ENCODE data around the gene CACNB3.
"Not testable (repeated sequence)": the region's sequence is repeated elsewhere in the genome, so short reads cannot be mapped to it uniquely, and the experiment has no call there.

The CACNB3 gene

GRCh38 chr12:48819986-48820725, 1.9 kb downstream of the CACNB3 start:
- no peak for DNase-seq

DNA sequence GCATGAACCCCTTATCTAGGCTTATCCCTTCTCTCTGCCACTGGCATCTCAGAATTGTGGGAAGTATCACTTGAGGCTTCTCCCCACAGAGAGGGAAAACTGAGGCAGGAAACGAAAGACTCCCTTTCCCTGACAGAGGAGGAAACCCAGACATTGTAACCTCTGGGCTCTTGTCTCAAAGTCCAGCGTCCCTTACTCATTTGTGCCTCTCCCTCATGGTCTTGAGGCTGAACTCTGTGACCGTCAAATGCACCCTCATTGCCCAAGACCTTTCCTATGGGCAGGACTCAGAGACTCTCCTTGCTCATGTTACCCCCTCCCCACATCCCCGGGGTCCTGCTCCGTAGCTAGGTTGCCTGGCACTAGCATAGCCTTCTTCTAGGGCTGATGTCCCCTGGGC, 3.8 kb downstream of the CACNB3 start:
- DNase-seq: no peak

DNA sequence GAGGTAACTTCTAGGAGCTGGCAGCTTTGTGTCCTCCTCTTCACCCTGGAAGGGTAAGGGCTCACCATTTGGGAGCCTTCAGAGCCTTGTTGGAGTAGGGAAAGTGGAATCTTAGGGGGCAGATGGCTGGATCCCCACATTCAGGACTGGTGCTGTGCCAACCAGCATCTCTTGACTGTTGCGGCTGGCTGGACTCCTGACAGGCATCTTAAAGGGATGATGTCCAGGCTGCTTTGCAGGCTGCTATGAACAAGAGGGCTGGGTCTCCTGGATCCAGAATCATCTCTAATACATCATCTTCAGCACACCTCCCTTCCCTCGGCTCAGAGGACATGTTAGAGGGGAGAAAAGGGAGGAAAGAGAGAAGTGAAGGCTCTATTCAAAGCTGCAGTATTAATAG, 4.4 kb downstream of the CACNB3 start:
- no peak for DNase-seq

- DNase-seq: no peak
Observed at GRCh38 chr12:48823281-48823680, 5.0 kb downstream of the CACNB3 start.

GRCh38 chr12:48824112-48824511, 5.8 kb downstream of the CACNB3 start:
- DNase-seq: no peak

- no peak for DNase-seq
Observed at GRCh38 chr12:48824905-48825304, 6.6 kb downstream of the CACNB3 start.

DNA sequence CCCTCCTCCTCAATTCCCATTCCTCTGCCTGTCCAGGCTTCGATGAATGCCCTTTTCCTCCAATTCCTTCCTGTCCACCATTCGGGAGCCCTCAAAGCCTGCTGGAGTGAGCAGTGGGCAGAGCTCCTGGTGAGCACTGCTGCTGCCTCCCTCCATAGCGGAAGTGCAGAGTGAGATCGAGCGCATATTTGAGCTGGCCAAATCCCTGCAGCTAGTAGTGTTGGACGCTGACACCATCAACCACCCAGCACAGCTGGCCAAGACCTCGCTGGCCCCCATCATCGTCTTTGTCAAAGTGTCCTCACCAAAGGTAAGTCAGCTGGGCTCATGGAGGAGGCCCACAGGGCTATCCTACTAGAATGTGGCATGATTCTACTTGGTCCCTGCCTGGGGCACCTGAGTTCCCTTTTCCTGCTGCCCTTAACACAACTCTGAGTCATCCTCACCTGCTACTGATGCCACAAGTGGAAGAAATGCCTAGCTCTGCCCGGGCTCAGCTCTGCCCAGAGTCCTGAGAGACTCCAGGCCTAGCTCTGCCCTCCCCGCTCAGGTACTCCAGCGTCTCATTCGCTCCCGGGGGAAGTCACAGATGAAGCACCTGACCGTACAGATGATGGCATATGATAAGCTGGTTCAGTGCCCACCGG, 8.0 kb downstream of the CACNB3 start:
- DNase-seq: no peak

DNA sequence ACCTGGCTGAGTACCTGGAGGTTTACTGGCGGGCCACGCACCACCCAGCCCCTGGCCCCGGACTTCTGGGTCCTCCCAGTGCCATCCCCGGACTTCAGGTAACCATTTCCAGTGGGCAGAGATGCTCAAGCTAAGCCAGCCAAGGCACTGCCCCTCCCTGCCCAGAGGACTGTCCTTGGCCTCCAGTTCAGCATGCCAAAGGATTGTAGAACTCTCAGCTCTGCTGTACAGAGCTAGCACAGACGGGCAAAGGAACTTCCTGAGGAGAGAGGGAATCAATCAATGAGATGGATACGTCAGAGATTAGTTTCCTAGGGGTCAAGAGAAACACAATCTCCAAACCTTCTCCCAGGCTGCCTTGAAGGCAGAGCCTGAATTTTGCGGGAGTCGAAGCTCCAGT, 8.7 kb downstream of the CACNB3 start:
- no peak for DNase-seq

GRCh38 chr12:48827513-48828096, 9.3 kb downstream of the CACNB3 start:
- no peak for DNase-seq

DNA sequence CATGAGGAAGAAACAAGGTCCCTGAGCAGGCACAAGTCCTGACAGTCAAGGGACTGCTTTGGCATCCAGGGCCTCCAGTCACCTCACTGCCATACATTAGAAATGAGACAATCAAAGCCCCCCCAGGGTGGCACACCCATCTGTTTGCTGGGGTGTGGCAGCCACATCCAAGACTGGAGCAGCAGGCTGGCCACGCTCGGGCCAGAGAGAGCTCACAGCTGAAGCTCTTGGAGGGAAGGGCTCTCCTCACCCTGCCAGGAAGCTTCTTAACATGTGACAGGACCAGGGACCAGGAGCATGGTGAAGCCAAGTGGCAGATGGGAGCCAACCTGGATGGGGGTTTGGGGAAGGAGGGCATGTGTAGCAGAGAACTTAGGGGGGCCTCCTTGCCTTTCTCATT, 10.0 kb downstream of the CACNB3 start:
- DNase-seq: no peak

DNA sequence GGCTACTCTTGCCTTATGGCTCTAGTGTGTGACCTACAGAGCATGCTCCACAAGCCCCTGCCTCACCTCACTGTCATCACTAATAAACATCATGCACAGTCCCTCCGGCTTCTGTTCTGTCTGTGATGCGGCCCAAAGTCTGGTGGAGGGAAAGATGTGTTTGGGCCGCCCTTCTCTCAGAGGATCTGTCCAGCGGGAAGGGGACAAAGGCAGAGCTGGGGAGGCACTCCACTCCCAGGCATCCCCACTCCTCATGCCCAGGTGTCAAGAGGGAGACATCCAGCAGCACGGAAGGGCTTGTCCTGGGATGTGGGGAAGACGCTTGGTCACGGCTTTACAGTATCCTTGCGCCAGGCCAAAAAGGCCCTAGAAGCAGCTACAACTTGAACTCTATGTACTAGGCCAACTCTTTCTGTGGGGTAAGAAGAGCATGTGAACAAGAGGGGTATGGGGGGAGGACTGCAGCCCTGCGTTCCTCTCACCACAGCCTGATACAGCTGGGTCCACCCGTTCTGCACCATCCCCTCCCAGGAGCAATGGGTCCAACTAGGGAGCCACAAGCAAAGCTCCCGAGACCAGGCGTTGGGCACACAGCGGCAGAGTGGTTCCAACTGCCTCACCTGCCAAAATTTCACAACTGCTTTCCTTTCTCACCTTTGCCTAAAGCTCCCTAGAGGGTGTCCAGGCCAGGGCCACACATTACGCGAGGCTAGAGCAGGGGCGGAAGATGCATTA, 10.7 kb downstream of the CACNB3 start:
- DNase-seq: no peak

DNA sequence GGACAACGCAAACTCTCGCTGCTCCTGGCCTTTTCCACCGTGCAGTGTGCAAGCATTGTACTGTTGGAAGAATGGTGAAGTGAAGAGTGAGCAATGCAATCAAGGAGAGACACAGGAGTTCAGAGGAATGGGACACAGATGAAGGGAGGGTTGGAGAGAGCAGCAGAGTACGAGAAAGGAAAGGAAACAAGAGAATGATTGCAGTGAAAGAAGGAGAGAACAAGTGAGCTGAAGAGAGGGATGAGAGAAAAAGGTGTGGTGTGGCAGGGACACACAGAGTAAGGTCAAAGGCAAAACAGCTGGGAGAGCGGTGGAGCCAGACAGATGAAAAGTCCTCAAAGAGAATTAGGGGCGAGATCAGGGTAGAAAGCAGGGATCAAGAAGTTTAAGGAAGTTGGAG, 13.0 kb downstream of the CACNB3 start:
- DNase-seq: no peak

- no peak for DNase-seq
Observed at GRCh38 chr12:48832321-48833060, 14.2 kb downstream of the CACNB3 start.

DNA sequence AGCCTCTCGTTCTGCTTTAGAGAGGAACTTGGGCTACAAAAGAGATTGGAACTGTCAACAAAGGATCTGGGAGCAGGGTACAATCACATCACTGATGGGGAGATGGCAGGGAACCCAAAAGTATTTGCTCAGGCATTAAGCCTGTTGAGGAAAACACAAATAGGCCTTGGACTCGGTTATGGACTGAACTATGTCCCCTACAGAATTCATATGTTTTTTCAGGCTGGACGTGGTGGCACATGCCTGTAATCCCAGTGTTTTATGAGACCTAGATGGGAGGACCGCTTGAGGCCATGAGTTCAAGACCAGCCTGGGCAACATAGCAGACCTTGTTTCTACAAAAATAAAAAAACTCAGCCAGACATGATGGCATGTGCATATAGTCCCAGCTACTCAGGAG, 19.8 kb downstream of the CACNB3 start:
- no peak for DNase-seq

- DNase-seq: not testable (repeated sequence)
Observed at GRCh38 chr12:48842021-48842420, 23.7 kb downstream of the CACNB3 start.

DNA sequence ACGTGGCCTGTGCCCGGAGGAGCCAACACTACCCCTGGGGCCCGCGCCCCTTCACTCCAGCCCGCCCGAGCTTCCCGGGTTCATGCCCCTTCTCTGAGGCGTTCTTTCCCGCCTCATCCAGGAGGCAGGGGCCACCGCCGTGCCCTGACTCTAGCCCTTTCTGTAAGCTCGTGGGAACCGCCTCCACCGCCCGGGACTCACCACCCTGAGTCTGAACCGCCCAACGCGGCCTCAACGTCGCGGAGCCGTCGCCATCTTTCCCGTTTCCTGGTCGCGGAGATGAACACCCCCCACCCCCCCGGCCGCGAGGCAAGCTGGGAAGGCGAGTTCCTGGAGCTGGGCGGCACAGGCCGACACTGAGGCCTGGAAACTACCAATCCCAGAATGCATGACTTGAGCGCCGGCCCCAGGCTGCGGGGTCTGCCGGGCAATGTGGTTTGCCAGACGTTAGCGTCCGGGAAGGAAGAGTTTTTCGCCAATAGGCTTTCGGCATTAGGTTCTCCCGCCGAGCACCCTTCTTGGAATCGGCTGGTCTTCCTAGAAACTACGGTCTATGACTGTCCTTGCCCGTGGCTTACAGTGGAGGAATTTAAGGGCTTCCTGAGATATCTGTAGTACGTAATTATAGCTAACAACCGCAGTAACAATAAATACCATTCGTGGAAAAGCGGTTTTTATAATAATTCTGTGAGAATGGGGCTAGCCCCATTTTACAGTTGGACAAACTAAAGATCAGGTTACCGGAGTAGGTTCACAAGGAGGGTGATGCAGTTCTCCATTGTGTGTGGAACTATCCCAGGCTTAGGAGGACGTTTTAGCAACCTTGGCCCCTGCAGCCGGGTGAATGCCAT, 33.8 kb downstream of the CACNB3 start, which contains the start of gene DDX23:
Gene DDX23, minus strand, starts transcription at position 281 of the 851 bp plus-strand sequence. CDS start 6,381 bp downstream, outside the sequence.
- DNase-seq: peak; percentile 99

GRCh38 chr12:48852734-48853688, 34.7 kb downstream of the CACNB3 start:
- DNase-seq: peak; percentile 87

- DNase-seq: no peak
Observed at GRCh38 chr12:48854488-48854887, 36.2 kb downstream of the CACNB3 start.

GRCh38 chr12:48854932-48855331, 36.6 kb downstream of the CACNB3 start:
- not testable (repeated sequence) for DNase-seq

- DNase-seq: no peak
Observed at GRCh38 chr12:48856379-48856778, 38.1 kb downstream of the CACNB3 start.
